GM21576 (cell line): ENCODE data around the gene ITGA11.

Experiments
- ATAC-seq: cut with Tn5 transposase; IDR thresholded peaks from one replicate; pipeline ENCODE4 v1.9.1; 2021; ENCODE audit warnings: mild to moderate bottlenecking, moderate library complexity; ENCODE audit not compliant: unreplicated experiment

ITGA11 gene

GRCh38 chr15:68278345-68278594 lies 153.7 kb downstream of the ITGA11 start:
- ATAC-seq: no peak

GRCh38 chr15:68277603-68278344 lies 154.2 kb downstream of the ITGA11 start, which contains the start of gene FEM1B:
FEM1B (plus strand) TSS chr15:68277745; CDS start chr15:68278418, 673 bp downstream.
- ATAC-seq: peak; percentile 71

DNA sequence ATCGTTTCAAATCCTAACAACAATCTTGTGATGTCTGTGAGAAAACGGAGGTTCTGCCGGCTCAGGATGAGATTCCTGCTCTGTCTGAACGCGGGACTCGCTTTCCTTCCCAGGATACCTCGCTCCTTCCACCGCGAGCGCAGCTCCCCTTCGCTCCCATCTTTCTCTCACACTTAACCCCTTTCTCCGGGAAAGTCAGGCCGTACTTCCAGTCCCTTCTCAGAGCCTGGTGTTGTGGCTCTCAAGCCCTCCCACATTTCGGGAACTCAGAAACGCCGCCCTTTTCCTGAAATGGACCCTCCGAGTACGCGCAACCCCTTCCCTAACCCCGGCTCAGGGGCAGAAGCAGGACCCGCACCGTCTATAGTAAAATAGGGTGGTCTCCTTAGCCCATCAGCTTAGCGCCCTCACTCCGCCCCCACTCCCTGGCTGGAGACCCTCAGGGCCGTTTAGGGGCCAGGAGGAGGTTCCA lies 154.8 kb downstream of the ITGA11 start:
- no peak for ATAC-seq

GRCh38 chr15:68276668-68277067 lies 155.3 kb downstream of the ITGA11 start:
- ATAC-seq: no peak

DNA sequence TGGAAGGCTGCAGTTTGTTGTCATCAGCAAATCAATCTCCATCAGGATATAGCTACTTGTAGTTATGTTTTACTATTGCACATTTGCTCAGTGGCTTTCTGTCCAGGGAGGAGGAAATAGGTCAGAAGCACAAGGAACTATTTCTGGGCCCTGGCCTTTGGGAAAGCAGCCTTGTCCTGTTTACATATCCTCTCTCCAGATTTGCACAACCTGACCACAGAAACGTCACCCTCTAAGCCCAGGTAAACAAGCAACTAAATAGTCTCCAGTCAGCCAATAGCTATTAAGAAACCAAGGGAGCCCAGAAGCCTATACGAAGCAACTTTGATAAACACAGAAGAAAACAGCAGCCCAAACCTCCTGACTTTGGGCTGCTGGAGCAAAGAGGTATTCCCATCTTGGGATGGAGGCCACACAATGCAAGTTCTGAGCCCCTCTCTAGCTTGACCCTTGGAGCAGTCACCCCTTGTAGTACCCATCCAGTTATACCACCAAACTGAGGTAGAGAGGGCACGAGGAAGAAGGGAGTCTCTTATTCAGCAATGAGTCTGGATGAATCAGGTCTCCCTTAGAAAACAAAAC lies 156.7 kb downstream of the ITGA11 start:
- no peak for ATAC-seq

GRCh38 chr15:68274201-68274848 lies 157.6 kb downstream of the ITGA11 start:
- ATAC-seq: no peak

DNA sequence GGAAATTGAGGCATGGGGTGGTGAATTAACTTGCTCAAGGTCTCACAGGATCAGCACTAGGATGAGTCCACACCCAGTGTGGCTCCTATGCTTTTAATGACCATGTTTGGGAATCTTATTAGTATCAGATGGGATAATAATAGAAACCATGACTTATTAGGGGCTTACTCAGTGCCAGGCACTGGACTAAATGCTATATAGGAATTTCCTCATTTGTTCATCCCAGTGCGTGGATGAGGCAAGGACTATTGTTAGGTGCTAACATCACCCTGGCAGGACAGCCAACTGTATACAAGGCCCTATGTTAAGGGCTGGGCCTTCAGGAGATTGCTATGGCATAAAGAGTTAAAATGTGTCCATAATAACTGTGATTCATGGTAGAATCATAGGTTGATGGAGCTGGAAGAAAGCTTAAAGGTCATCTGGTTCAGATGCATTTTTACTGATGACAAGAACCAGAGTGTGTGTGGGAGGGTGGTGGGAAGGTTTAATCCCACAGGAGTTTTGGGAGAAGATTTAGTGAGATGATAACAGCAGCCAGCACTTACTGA lies 159.2 kb downstream of the ITGA11 start:
- ATAC-seq: no peak

GRCh38 chr15:68271854-68272471 lies 160.0 kb downstream of the ITGA11 start:
- ATAC-seq: no peak

DNA sequence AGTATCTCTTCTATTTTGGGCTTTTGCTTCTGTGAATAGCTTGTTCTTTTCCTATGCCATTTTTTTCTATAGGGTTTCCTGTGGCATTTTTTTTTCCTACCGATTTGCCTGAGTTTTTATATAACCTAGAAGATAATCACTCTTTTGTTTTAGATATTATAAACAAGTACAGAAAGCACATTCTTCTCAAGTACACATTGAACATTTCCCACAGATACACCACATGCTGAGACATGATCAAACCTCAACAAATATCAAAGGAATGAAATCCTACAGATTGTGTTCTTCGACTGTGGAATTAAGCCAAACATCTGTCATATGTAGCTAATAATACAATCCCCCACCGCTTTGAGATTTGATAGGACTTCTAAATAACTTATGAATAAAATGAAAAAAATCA lies 163.6 kb downstream of the ITGA11 start:
- no peak for ATAC-seq

DNA sequence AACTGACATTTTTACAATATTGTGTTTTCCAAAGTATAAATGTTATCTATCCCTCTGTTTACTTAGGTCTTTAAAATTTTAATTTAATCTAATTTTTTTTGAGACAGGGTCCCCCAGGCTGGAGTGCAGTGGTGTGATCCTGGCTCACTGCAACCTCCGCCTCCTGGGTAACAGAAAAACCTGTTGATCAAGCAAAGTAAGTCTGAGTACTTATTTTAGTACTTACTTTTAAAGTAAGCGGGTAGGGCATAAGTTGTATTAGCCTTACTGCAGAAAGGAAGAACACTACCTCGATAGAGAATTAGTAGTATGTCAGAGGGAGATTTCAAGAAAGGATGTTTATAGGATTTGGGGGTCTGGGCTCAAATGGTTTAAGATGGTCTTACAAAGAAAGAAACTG lies 166.3 kb downstream of the ITGA11 start:
- ATAC-seq: no peak

DNA sequence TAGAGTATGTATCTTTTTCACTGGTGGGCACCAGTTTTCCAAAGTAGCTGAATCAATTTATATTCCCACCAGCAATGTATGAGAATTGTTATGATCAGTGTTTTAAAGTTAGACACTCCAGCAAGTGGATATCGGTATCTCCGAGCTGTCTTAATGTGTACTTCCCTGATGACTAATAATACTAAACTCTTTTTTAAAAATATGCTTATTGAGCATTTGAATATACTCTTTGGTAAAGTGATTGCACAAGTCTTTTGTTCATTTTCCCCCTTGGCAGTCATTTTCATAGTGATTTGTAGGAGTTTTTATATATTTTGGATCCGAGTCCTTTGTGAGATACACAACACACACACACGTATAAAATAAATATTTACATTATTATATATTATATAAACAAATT lies 166.9 kb downstream of the ITGA11 start:
- no peak for ATAC-seq

- no peak for ATAC-seq
Measured at GRCh38 chr15:68264282-68264681, 167.7 kb downstream of the ITGA11 start.

- no peak for ATAC-seq
Measured at GRCh38 chr15:68262514-68263356, 169.2 kb downstream of the ITGA11 start.

GRCh38 chr15:68261980-68262379 lies 170.0 kb downstream of the ITGA11 start:
- no peak for ATAC-seq

DNA sequence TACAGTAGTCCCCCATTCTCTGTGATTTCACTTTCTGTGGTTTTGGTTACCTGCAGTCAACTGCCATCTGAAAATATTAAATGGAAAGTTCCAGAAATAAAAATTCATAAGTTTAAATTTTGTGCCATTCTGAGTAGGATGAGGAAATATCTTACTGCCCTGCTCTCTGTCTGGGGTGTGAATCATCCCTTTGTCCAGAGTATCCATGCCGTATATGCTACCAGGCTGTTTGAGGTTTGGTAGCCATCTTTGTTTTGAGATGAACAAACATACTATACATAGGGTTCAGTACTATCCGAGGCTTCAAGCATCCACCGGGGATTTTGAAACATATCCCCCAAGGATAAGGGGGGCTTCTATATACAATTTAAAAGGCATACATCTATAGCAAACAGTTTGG lies 170.7 kb downstream of the ITGA11 start:
- ATAC-seq: no peak

DNA sequence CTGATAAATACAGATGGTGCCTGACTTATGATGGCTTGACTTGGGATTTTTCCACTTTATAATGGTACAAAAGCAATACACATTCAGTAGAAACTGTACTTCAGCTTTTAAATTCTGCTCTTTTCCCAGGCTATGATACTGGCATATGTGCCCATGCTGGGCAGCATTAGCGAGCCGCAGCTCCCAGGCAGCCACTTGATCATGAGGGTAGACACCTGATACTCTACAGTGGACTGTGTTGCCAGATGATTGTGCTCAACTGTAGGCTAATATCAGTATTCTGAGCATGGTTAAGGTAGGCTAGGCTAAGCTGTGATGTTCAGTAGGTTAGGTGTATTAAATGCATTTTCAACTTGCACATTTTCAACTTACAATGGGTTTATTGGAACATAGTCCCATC lies 172.1 kb downstream of the ITGA11 start:
- ATAC-seq: no peak

GRCh38 chr15:68258692-68259091 lies 173.3 kb downstream of the ITGA11 start:
- ATAC-seq: no peak

GRCh38 chr15:68256675-68257450 lies 175.1 kb downstream of the ITGA11 start:
- no peak for ATAC-seq

GRCh38 chr15:68252925-68253534 lies 178.9 kb downstream of the ITGA11 start:
- no peak for ATAC-seq
